HTR-8/SVneo (cell line): Measurements from ENCODE around the gene DNAH1.

Experiments
- DNase-seq: peaks from one replicate; pipeline ENCODE4 v3.0.0; 2011; ENCODE audit warnings: low spot score, mixed read lengths; ENCODE audit not compliant: insufficient read length
- FAIRE-seq: peaks from 2 replicates; lab custom pipeline; 2011; peaks lifted over from hg19 to GRCh38; lab: Jason Lieb, UNC

DNAH1 gene

DNA sequence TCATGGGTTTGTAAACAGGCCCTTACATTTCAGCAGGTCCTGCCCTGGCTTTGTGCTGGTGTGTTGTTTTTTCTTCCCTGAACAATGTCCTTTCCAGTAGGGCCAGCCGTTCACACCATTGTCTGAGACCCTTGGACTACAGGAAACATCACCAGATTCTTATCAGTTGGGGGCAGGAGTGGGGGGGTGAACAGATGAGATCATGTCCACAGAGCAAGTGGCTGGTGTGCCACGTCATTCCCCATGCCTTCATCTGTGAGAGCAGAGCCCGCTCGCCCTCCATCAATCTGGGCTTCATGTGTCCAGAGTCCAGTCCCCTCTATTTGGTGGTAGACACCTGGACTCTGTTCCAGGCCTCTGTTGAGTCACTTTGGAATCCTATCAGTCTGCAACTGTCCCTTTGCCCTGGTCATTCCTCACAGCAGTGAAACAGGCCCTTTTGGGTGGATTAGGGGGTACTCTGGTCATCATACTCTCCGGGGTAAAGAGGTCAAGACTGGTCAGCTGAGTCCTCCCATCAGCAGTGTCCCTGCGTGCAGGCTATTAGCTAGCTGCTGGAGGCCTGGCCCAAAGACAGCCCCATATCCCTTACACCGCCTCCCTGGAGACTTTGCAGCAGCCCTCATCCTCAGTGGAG, 113.8 kb downstream of the DNAH1 start:
- FAIRE-seq: no peak
- no peak for DNase-seq

DNA sequence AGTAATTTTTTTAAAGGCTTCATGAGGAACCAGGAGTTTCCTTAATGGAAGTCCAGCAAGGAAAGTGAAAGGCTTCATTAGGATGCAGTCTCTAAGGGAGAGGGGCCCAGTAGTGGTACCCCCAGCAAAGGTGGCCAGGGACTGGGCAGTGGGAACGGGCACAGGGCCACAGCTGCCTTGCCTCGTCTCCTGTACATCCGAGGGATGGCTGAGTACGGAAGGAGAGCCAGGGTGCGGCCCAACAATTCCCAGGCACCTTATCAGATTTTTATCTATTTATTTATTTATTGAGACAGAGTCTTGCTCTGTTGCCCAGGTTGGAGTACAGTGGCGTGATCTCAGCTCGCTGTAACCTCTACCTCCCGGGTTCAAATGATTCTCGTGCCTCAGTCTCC, 114.3 kb downstream of the DNAH1 start:
- DNase-seq (no peak), FAIRE-seq (no peak)

DNA sequence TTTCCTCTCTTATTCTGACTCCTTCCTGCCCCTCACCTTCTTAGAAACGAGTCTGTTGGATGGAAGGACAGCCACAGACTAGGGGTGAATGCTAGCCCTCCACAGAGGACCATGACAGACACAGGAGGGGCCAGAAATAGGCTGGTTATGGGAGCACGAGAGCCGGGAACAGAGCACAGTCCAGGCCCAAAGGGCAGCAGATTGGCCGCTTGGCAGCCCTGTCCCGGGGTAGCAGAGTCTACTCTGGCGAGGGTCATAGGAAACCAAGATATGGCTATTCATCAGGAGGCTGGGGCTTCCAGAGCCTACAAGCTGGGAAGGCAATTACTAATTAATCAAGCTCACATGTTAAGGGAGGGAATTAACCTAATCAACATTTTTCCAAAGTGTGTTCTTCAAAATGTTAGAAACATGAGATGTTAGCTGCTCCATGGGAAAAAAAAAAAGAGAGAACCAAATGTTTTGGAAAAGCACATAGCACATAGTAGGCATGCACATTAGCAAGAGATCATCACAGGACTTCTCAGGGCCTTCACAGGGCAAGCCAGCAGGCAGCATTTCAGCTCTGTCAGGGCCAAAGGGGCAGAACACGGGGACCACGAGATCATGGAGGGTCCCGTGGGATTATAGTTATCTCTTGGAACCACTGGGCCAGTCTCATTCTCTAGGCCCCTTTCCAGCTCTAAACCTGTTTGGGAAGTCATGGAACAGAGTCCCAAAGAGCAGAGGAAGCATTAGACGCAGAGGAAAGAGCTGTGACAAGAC, 115.5 kb downstream of the DNAH1 start:
- FAIRE-seq (no peak), DNase-seq (no peak)

DNA sequence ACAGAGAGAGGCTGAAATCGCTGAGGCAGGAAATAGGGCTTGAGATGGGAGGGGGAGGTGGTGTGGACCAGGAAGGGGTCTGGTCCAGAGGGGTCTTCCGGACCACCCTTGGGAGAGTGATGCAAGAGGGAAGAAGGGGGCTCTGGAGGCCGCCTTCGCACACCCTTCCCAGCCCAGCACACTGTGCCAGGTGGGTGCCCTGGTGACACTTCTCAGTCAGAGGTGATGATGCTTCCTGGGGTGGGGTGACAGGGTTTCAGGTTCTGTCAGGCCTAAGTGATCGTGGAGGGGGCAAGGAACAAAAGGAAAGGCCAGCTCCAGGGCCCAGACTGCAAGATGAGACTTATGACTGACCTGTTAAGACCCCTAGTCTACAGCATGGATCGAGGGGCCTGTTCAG, 116.1 kb downstream of the DNAH1 start:
- FAIRE-seq (no peak), DNase-seq (no peak)

DNA sequence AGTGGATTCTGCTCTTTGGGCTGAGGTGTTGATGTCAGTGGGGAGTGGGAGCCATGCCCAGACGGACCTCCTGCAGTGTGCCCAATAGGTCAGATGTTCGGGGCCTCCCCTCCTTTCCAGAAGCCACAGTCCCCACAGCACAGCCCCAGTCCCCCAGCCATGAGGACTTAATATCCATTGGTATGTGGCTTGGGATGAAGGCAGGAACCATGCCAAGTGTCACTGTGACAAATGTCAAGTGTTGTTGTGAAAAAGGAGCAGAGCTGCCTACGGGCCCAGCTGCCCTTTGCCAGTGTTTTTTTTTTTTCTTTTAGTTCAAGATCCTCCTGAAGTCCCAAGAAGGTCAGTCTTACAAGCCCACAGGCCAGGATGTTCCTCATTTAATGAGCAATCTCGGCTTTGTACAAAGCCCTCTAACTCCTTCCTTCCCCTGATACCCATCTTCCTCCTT, 116.6 kb downstream of the DNAH1 start:
- FAIRE-seq (peak; percentile 33), DNase-seq (no peak)

DNA sequence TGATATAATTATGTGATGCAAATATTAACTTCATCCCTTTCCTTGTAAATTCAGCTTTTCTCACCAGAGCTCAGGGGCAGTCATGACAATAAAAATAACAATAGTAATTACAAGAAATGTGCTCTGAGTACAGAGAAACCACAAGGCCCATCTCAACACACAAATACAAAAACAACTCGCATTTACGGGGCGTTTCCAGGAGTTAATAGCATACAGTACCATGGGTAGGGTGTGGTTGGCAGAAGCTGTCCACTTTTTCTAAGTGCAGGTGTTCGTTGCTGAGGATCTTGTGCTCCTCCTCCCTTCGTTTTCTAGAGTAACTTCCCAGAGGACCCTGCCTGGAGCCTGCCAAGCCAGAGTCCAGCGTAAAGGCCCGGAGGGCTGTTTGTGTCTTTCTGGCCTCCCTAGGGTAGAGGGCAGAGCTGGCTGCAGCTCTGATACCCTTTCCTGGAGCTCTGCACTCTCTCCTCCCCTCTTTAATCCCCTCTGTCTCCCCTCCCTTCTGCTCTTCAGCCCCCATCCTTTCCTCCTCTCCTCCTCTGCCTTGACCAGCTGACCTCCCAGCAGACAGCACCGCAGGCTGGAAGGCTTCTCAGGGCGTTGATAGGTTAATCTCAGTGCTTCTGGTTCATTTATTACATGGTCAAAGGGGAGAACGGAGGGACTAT, 117.3 kb downstream of the DNAH1 start:
- no peak for FAIRE-seq
- DNase-seq: no peak

DNA sequence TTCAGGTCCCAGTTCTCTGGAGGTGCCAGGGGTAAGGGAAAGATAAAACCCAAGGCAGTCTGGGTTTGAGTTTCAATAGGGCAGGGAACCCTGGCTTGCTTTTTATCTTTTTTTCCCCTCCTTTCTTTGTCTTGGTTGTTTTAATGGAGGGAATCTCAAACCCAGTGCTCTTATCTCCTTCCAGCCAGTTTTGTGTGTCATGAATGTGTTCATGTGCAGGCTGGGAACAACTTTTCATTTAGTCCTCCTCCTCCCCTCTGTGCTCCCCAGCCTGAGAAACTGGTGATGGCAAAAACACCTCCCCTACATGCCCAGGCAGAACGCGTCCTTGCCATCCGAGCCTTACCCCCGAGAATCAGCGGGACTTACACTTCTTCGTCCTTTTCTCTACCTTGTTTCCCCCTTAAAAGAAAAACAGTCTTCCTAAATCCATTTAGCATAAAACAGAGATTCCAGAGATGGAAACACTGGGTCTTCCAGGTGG, 117.9 kb downstream of the DNAH1 start:
- no peak for DNase-seq
- no peak for FAIRE-seq

DNA sequence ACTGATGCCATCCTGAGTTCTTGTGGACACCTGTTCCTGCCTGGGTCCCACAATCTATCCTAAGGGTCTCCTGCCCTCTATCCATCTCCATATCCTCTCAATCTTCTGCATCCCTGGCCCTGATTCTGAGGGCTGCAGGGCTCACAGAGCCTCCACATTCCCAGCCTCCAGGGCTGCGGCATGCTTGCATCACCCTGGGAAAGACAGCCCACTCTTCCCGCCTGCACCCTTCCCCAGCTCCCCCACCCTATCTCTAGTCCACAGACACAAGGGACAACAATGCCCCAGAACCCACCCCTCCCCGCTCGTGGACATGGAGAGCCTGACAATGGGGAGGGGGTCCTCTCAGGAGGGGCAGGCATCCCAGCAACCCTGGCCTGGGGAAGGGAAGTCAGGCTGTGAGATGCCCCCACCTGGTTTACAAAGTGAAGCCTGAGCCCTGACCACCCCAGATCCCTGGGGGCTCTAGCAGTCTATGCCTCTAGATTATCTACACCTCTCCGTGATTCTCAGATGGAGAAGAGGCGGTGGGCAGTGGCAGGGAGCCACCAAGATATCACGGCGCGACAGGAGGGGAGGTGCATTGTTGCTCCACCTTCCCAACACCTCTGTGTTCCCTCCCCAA, 118.5 kb downstream of the DNAH1 start:
- no peak for FAIRE-seq
- no peak for DNase-seq

DNA sequence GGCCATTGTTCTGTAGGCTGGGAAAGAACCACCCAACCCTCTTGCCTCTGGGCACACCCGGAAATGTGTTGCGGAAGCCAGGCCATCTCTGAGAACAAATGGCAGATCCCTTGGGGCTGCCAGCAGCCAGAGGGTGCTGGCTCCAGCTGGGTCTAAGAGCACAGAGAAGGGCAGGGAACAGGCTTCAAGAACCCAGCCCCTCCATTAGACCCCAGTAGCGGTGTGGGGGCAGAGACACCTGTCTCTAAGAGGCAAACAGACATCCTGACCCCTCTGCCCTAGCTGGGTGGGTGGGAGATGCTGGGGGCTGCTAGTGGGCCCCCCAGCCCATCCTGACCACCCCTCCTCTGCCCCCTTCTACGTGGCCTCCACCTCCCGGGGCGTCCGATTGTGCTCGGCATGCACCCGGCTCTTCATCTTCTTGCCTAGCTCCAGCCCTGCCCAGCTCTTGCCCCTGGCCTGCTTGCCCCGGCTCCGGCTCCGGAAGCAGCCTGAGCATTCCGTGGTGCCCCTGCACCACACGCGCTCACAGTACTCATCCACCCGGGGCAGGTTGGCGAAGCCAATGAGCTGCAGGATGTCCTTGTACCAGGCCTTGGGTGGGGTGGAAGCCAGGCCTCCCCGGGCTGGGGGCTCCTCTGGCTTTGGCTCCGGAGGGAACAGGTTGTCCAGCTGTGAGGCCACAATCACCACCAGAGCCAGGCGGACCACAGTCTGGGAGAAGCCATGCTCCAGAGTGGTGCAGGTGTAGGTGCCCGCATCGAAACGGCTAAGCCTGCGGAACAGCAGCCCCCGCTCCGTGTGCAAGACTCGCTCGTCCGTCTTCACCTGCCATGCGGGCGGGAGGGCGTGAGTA, 119.4 kb downstream of the DNAH1 start:
- DNase-seq (no peak), FAIRE-seq (no peak)

DNA sequence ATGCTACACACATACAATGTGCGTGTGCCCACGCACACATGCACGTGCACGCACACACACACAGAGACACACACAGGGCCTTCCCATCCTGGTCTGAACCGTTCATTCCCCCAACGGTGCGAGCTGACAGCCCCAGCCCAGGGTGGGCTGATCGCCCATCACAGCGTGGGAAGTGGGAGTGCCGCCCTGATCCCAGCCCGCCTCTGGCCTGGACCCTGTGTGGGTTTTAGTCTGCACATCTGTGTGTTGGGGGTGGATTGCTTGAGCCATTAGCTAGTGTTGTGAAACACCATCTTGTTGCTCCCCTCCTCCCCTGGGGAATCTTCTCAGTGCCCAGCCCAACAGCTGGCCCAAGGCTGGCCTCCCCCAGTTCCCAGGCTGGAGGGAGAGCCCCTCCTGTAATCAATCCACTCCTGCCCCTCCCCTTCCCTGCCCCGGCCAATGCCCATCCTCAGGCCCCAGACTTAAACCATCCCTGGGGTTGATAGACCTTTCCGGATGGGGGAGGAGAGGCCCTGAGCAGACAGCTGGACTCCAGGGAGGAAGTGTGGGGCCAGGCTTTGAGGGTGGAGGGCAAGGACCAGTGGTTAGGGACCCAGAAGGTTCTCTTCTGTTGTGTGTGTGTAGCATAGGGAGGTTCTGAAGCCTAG, 120.5 kb downstream of the DNAH1 start:
- DNase-seq: no peak
- no peak for FAIRE-seq

DNA sequence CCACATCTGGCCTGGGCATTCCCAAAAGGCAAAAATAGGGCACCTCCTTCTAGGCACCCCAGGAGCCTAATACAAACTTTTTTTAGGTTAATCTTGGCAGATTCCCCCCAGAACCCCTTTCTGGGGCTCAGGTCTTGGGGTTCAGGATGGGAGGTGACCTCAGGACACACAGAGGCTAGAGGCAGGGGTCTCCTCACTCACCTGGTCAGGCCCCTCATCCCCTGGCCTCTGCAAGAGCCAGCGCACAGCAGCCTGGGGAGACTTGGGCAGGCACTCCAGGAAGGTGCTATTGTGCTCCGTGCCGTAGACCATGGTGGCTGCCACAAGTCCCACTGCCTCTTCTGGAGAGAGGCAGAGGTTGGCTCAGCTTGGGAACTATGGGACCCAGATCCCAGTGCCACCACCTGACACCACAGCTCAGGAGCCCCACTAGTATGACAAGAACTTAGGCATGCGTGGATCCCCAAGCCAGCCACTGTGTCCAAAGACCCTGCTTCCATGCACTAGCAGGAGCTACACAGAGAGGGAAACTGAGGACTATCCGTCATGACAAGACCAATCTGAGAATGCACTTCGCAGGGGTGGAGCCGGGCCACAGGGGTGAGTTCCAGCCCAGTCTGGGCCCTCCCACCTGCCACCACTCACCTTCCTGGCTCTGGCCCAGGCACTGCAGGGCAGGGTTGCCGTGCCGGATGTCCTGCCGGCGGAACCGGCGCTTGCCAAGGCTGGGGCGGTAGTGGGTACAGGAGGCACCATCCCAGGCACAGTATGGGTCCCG, 121.4 kb downstream of the DNAH1 start:
- DNase-seq (no peak), FAIRE-seq (no peak)

DNA sequence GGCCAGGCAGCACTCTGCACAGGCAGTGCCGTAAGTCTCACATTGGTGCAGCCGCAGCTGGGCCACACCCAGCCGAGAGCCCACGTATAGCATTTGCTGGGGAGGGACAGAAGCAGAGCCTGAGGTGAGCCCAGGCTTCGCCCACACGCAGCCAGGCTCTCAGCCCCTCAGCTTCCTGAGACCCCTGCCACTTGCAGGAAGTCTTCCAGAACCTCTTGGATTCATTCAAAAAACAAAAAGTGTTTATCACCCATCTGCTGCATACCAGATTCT, 121.9 kb downstream of the DNAH1 start:
- DNase-seq: no peak

DNA sequence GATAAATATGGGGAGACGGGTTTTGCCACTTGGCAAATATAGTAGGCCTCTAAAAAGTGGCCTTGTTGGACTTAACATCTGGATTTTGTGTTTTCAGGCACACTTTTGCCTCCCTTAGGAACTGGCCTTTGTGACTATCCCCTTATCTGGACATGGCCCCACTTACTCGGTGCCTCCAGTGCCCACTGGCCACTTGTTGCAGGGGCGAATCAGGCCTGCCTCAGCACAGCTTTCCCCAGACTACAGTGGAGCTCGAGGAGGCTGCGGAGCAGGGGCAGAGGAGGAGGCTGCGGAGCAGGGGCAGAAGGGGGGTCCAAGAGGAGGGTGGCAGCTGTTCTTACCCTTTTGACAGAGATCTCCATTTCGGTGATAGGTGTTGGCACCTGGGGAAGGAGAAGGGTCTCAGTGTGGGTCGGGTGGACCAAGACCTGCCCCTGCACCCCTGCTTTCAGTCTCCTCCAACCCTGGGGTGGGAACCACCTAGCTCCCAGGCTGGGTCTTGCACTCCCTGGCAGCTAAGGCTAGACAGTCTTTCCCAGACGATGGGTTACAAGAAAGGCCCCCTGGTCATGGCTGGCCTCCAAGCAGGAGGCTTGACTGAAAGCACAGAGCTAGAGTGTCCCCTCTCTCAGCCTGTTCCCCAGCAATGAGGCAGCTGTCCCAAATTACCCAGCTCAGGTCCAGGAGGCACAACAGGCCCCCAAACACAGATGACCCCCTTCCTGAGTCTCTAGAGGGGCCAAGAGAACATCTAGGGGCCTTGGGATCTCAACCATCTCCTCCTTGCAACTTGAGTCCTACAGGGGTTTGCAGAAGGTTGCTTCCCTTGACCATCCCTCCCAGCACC, 122.7 kb downstream of the DNAH1 start:
- no peak for FAIRE-seq
- no peak for DNase-seq

More for the DNA sequence above, 121.9 kb downstream of the DNAH1 start:
- no peak for FAIRE-seq

DNA sequence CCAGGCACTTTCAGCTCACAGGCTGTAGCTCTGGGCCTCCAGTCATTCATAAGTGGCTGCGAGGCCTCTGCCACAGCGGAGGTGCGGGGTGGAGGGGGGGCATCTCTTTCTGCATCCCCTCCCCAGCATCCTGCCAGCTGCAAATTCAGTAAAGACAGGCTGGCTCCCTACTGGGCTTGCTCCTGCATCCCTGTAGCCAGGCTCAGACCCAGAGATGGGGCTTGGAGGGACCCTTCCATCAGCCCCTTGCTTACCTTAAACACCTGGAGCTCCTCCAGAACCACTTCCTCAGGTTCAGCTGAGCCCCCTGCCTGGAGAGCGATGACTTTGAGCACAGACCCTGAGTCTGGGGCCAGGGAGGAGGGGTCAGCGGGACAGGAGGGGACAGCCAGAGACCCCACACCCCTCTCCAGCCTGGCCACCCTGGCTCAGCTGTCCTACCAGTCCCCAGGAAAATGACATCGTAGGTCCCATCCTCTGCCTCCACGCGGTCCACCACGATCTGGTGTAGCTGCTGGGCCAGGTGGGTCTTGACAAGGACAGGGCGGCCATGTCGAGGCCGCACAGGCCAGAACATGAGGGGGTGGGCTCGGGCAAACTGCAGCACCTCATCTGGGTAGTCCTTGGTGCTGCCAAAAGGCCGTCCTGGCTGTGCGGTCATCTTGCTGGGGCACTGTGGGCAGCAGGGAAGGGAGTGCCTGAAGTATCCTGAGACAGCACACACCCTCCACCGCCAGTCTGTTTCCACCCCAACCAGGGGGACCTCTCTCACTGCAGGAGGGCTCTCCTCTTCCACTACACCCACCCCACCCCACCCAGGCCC, 123.5 kb downstream of the DNAH1 start:
- no peak for FAIRE-seq

DNA sequence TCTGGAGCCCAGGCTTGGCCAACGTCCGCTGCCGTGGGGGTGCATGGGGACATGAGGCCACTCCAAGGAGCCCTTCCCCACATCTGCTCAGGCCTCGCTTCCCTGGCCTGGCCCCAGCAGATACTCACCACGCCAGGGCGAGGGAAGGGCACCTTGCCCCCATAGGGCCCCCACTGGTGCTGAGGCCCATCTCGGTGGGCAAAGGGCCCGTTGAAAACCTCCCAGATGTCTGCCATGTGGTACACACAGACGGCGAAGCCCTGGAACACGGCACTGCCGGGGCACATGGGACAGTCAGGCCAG, 124.1 kb downstream of the DNAH1 start:
- FAIRE-seq: no peak

More for the DNA sequence above, 123.5 kb downstream of the DNAH1 start:
- DNase-seq: no peak

DNA sequence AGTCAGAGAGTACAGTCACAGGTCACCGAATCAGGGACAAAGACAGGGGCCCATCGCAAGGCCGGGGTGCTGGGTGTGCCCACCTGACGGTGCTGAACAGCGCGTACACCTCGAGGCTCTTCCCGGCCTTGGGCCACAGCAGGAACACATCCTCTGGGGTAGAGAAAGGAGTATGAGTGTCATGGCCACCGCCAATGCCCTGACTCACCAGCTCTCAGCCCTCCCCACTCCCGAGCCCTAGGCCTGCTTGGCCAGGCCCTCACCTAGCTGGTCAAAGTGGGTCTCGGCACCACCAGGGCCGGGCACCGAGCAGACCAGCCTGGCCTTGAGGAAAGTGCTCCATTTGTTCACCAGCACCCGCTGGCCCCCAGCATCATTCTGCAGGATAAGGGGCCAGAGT, 124.6 kb downstream of the DNAH1 start:
- DNase-seq: no peak
- no peak for FAIRE-seq

More for the DNA sequence above, 124.1 kb downstream of the DNAH1 start:
- no peak for DNase-seq

DNA sequence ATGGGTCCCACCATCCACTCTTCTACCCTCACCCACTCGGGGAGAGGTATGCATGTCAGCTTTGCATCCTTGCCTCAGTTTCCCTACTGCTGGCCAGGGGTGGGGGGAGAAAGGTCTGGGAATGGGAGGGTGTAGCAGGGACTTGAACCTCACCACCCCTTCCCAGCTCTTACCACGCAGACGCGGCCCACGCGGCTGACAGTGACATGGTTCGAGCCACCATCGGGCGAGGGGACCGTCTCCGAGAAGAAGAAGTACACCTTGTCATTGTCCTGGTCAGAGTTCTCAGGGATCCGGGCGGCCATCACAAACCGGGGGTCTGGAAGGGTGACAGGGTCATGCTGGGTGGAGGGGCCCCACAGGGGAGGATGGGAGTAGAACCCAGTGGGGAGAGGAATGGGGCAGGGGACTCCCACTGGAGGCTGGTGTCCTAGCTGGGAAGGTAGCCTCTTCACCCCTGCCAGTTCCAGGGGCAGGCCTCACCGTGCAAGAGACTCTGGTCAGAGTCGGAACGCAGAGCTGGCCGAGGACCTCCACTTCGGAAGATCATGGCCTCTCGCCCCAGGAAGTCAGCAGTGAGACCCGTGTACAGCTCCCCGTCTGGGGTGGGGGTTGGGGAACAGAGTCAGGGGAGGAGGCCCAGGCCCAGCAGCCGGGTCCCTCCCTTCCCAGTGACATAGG, 125.1 kb downstream of the DNAH1 start:
- no peak for DNase-seq

More for the DNA sequence above, 125.1 kb downstream of the DNAH1 start:
- peak; percentile 74 for FAIRE-seq
